Measurements from ENCODE around the gene CFAP91.
"Not testable (repeated sequence)": the region's sequence is repeated elsewhere in the genome, so short reads cannot be mapped to it uniquely, and the experiment has no call there.

Gene CFAP91

DNA sequence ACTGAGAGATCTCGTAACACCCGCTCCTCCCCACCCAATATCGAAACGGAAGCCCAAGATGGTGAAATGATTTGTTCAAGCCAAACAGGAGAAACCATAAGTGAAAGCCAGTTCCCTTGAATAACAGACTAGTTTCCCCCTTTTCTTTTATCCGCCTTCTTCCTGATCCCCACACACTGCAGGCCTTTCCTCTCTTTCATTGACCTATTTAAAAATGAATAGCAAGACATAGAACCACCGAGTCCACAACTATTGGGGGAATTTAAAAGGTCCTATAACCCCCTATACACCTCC lies 25.2 kb upstream of the CFAP91 start:
- DNase-seq (ENCODE audit: low spot score), result no peak

DNA sequence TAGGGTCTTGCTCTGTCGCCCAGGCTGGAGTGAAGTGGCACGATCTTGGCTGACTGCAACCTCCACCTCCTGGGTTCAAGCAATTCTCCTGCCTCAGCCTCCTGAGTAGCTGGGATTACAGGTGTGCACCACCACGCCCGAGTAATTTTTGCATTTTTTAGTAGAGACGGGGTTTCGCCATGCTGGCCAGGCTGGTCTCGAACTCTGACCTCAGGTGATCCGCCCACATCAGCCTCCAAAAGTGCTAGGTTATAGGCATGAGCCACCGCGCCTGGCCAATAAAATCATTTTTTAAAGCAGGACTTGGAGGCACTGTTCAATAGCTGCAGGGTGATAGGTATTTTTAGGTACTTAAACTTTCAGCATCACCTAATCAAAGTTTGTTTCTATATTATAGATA lies 24.6 kb upstream of the CFAP91 start:
- not testable (repeated sequence) for DNase-seq (ENCODE audit: low spot score)

DNA sequence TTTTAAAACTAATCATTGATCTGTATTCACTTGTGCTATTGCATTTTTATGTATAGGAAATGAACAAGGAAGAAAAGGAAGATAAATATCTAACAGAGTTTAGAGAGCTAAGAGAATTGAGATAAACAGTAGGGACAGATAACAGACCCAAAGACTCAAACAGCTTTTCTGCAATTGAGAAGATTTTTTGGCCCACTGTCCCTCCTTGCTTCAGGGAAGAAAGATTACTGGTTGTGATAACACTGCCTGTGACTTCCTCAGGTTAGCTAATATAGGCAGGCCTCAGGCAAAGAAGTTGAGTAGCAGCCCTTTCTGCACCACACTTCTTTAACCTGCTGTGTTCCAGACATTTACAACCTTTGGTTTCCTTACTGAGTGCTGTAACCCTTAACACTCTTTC lies 22.9 kb upstream of the CFAP91 start:
- no peak for DNase-seq (ENCODE audit: low spot score)

DNA sequence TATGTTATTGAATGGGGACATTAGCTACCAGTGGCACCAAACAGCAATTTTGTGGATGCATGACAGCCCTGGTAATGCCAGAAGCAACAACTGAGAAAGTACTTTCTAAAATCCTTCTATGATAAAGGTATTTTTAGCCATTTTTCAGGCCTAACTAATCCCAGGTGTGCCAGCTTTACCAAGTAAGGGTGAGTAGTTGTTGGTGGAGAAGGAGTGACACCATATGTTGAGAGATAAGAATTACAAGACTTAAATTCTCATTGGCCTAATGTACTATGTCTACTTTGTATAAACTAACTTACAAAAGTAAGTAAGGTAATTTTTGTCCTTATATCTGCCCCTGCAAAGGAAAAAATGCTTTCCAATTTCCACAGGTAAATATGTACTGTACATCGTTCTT lies 21.5 kb upstream of the CFAP91 start:
- peak; percentile 63 for DNase-seq (ENCODE audit: low spot score)

DNA sequence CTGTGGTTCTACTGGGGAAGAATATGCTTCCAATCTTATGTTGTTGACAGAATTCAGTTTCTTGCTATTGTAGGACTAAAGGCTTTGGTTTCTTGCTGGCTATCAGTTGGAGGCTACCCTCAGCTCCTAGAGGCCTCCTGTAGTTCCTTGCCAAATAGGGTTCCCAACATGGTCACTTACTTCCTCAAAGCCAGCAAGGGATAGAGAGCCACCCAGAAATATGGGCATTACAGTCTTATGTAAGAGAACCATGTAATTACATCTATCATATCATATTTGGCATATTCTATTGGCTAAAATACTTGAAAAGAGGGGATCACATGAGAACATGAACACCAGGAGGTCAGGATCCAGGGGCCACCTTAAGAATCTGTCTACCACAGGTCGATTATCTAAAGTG lies 19.4 kb upstream of the CFAP91 start:
- no peak for DNase-seq (ENCODE audit: low spot score)

DNA sequence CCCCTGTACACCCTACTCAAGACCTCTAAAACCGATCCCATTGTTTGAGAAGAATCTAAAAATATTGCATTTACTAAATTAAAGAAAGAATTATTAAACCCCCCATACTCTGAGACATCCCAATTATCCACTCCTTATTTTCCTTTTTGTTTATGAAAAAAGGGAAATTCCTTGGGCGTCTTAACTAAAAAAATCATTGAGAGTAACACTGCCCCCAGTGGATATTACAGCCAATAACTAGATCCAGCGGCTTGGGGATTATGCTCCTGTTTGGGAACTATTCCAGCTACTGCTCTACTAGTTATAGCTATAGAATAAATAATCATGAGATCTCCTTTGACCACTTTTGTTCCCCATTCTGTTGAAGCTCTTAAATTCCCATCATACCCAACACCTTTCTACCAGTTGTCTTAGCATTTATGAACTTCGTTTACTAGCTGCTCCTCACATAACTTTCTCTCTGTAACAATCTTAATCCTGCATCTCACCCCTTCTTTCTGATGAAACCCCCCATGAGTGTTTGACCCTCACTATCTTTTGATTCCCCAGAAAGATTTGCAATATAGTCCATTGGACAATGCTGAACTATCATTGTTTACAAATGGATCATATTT lies 12.7 kb upstream of the CFAP91 start:
- peak; percentile 26 for DNase-seq (ENCODE audit: low spot score)

DNA sequence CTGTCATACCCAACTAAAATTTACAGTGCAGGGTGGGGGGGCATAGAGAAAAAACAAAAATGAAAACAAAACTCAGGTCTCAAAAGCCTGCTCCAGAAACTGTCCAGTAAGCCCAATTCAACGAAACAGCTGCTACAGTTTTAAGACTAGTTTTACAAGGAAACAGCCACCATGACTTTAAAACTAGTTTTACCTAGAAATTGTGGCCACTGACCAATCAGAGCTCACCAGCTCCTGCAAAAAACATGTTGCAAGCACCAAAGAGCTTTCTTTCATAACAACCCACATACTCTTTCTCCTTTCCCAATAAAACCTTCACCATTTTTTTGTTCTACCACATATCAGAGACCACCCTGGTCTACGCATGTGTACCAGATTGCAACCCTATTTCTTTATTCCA lies 7.3 kb upstream of the CFAP91 start:
- DNase-seq (ENCODE audit: low spot score), result no peak

DNA sequence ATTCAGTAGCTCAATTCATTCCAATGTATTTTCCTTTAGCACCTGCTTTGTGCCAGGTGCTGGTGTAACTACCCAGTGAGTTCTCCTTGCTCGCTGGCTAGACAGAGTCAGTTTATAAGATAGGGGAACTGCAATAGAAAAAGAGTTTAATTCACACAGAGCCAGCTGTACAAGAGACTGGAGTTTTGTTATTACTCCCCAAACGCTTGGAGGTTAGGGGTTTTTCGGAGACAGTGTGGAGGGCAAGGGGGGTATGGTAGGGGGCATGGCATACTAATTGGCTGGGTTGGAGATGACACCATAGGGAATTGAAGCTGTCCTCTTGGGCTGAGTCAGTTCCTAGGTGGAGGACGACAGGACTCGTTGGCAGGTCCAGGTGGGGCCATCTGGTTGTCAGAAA lies 5.4 kb upstream of the CFAP91 start:
- no peak for DNase-seq (ENCODE audit: low spot score)

DNA sequence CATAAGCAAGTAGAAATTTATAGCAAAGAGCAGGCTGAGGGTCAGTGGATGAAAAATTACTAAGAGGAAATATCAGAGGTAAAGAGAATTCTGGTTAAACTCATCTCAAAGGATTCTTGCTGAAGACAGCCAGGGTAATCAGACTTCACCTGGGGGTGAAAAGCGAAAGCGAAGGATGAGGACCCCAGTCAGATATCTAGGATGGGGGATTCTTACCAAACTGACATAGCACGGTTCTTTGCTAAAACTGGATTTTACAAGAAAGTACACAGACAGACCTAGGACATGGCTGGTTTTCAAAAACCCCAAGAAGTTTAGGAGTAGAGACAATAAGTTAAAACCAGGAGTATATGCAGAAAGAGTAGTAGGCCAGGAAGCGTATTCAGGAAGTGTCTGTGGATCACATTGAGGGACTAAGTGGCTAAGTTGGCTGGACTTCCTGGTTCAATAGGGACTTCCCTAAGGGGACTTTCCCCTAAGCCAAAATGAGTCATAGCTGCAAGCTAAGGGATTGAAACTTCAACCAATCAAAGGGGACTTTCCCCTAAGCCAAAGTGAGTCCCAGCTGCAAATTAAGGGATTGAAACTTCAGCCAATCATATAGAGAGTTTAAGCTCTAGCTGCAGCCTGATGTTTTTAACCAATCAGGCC lies 2.4 kb upstream of the CFAP91 start:
- peak; percentile 91 for DNase-seq (ENCODE audit: low spot score)

DNA sequence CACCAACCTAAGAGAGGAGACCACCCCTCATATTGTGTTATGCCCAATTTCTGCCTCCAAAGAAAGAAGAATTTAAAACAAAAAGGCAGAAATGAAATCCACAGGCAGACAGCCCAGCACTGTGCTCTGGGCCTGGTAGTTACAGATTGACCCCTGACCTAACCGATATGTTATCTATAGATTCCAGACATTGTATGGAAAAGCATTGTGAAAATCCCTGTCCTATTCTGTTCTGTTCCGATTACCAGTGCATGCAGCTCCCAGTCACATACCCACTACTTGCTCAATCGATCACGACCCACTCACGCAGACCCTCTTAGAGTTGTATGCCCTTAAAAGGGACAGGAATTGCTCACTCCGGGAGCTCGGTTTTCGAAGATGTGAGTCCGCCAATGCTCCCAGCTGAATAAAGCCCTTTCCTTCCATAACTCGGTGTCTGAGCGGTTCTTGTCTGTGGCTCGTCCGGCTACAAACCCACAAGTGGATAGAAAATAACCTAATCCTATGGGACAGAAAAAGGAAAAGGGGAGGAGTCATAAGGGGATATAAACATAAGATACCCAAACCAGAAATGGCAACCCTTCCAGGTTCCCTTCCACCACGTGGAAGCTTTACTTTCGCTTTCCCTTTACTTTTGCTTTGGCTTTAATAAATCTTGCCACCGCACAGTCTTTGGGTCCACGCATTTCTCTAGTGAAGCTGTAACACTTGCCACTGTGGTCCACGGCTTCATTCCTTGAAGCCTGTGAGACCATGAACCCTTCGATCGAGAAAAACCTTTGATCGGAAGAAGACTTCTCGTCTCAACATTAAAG lies 1.7 kb upstream of the CFAP91 start:
- DNase-seq (ENCODE audit: low spot score), result no peak

DNA sequence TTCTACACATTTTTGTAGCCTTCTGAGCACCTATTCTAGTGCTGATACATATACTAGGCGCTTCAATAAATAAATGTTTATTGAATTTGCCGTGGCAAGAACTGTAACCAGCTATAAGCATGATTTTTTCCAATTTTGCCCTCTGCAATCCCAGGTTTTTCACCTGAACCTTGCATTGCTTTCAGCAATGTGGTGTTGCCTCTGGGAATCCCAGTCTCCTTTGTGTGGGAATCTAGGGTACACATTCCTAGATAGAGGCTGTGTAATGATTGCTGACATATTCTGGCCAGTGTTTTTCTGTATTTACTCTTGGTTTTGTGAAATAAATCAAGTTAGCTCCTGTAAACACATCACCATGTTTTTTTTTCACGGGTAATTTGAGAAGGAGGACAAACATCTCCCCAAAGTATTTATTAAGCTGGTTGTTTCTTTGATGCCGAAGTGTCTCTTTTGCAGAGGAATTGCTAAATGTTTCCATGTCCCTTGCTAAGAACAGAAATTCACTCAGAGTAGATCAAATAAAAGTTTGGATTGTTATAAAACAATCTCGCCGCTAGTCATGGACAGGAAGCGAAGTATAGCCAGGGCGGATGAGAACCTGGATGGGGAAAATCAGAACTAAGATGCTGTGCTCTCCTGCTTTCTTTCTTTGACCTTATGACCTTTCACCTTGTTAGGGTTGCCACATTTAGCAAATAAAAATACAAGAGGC lies 1.2 kb downstream of the CFAP91 start:
- DNase-seq (ENCODE audit: low spot score), result no peak

DNA sequence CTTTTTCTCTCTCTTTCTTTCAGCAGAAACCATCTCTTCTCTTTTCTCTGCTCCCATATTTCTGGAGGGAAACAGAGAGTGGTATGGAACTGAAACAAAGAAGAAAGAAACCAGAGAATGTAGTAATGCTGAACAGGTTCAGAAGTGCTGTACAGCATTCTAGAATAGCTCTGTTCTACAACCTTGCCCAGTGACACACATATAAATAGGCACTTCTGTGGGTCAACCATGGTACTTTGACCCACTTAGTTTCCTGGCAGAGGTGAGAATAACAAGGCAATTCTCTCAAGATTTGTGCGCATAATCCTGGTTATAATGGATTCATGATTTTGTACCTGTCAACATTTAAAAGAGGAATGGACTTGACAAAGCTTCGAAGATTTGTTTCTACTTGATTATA lies 12.3 kb downstream of the CFAP91 start:
- DNase-seq (ENCODE audit: low spot score), result no peak

DNA sequence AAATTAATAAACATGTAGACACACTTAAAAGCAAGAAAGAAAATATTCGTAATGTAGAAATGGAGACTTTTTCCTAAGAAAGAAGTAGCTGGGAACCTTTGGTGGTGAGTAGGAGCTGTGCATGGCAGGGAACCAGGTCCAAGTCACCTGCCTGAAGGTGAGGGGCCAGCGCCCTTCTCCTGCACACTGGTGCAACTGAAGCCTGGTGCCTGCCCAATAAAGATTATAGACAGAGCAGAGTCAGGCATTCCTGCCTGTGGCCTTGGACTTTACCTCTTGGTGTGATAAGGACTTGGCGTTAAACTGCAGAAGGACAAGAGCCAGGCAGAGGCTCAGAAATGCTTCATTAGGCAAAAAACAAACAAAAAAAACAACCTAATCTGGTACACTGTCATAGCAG lies 14.2 kb downstream of the CFAP91 start:
- no peak for DNase-seq (ENCODE audit: low spot score)

DNA sequence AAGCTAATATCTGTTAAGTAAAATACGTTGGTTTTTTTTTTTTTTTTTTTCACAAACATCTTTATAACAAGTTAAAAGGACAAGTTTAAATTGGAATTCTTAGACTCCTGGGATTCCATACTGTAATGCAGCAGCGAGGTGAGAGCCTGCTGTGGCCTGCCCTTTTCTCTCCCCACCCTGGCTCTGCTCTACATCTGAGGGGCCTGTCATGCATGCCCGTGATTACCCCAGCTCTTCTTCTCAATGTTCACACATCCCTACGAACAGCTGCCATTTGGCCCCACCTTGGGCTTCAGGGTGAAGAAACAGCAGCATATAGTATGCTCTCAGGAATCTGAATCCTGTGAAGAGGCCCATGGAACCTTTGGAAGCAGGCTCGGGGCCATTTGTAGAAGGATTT lies 14.7 kb downstream of the CFAP91 start:
- DNase-seq (ENCODE audit: low spot score), result no peak

DNA sequence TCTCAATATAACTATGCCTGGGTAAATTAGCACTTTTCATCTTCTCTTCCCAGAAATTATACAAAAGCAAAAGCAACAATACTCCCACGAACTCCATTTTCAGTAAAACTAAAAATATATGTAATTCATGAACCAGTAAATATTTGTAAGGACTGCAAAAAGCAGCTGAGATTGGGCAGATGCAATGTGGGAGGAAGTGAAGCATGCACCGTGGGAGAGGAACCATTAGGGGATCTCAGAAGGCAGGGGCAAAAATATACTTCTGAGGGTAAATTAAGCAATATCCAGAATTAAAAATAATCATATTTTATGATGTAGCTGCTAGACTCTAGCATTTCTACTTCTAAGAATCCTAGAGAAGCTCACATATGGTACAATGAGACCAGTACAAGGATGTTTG lies 20.2 kb downstream of the CFAP91 start:
- DNase-seq (ENCODE audit: low spot score), result no peak

DNA sequence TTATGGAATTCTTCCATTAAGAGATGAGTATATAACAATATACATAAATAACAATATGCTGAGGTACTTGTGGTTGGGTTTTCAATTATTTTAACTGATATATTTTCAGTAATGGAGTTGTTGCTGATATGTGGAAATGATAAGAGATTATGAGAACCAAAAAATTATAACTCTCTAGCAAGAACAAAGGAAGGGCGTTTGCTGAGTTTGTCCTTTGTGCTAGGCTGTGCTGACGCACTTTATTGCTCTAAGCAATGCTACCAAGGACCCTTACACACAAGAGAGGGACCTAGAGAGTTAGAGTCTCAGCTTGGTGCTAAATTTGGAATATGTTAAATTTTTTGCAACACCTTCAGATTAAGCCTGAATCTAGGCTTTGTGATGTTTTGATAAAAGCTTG lies 24.1 kb downstream of the CFAP91 start:
- DNase-seq (ENCODE audit: low spot score), result no peak

DNA sequence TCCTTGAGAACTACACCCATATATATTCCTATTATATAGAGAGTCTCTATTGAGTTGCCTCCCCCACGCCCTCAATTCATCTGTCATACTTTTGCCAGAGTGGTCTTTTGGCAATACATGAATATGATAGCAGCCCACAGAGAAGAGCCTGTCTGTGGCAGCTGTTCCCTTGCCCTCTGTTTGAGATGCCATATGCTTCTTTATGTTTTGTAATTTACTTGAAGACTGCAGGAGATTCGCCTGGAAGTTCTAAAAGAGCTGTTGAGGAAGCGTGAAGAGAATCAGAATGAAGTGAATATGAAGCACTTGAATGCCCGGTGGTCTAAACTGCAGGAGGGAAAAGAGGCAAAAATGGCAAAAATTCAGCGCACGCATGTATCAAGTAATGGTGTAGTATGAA lies 27.2 kb downstream of the CFAP91 start:
- no peak for DNase-seq (ENCODE audit: low spot score)

DNA sequence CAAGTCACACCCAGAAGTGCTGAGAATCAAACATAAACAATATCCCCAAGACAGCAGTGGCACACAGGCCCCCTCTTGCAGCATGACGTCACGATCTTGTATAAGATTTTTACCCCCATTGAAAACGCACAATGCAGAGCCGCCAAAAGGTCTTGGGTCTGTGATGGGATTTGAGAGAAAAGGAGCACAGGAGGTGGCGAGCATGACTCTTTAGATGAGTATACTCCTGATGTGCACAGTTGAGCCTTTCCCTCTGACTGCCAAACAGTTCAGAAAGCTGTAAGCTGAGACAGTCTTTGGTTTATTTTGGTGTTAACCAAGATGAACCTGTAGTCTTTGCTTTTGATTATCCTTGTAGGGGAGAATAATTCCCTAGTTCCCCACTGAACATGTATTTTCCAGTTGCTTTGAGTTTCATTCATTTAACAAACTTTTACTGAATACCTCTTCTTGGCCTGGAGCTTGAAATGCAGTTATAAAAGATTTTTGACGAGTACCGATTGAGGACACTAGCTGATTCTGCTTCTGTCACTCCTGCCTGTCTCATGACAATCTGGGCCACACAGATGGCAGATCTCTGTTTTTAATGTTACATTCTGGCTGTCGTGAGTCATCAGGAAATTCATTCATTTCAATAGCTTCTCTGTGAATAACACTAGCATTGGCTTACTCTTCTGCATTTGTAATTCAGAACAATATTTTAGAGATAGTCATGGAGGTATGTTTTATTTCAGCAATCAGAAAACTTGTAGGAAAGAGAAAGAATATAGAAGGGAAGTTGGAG lies 28.9 kb downstream of the CFAP91 start:
- DNase-seq (ENCODE audit: low spot score), result peak; percentile 45

DNA sequence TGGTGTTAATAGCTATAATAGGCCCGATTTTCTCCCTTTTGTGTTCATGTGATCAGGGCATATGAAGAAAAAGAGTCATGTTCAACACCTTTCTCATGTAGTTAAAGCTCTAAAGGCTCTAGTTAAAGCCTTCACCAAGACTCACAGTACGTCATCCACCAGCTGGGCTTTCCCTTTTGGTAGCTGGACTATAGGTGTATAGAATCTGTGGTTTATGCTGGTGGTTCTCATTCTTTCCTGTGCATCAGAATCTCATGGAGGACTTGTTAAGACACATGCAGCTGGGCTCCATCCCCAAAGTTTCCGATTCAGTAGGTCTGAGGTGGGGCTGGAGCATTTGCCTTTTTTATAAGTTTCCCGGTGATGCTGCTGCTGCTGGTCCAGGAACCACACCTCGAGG lies 31.0 kb downstream of the CFAP91 start:
- no peak for DNase-seq (ENCODE audit: low spot score)

DNA sequence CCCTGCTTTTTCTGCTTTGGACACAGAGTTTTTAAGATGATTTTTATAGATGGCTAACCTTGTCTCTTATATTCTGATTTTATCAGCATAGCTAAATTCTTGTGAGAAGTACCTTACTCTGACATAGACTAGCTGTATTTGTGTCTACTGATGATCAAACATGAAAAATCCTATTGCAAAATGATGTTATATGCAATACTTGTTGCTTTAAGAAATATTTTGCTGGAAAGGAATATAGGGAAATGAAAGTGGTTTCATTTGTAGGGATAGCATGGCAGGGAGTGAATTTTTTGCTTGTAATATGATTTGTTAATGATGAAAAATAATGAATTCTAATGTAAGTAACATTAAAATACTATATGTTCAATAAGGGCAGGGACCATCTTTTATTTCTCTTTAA lies 35.9 kb downstream of the CFAP91 start:
- DNase-seq (ENCODE audit: low spot score), result no peak

DNA sequence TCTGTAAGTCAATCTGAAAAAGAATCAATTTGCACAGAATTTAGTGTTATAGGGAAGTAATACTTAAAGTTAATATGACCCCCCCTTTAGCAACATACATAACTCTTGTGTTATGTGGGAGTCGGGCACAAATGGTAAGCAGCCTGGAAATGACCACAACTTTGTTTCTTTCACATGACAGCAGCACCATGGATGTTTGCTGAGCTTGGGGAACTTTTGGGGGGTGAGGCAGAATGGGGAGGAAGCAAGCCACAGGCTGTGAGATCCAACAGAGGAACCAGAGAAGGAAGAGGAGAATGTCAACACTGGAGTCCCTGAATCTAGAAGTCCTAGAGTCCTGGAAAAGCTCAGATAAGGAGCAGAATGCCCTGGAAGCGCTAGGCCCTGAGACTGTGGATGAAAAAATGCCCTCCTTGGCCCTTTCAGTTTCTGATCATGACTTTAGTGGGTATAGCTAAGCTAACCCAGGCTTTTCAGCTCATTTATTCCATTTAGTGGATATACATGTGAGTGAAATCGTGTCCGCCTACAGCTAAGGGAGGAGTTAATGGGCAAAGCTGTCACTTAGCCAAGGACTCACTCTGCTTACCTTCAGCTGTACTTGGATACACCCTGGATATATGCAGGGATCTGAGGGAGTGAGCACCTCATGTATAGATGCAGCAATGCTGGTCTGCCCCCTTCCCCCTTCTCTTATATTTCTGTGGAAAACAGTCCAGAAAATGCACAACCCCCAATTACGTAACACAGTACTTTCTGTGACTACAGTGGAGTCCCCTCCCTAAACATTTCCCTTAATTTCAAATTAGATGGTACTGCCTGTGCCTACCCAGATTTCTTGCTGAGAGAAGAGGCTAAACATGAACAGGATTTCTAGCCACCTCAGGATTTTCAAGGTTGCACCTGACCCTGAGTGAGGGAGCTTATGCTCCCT lies 39.1 kb downstream of the CFAP91 start:
- DNase-seq (ENCODE audit: low spot score), result no peak
